K562 (cell line): Measurements from ENCODE around the gene PTRH2. TPM values are rescaled to one million over a fixed set of nuclear protein-coding genes. Genes with fewer than 3 reads are reported as not detected.

Source experiments
- ARID3A ChIP-seq: IDR thresholded peaks from 2 replicates; pipeline ENCODE4 v1.6.1; 2012; ENCODE audit warnings: low read depth, low read length, improper control_type of control experiment, borderline replicate concordance
- CTCFL ChIP-seq: IDR thresholded peaks from 2 replicates; pipeline ENCODE4 v1.6.1; 2011; ENCODE audit warnings: borderline replicate concordance, low read depth, mild to moderate bottlenecking, moderate library complexity, low read length; ENCODE audit not compliant: insufficient read depth, poor library complexity, severe bottlenecking
- EP300 ChIP-seq: IDR thresholded peaks from 2 replicates; pipeline ENCODE4 v1.6.1; 2012; ENCODE audit warnings: low read length, improper control_type of control experiment
- ETV5 ChIP-seq: sonication (generic); formaldehyde crosslinking; IDR thresholded peaks from 2 replicates; pipeline ENCODE4 v1.4.0; 2020; ENCODE audit warnings: low read depth, mild to moderate bottlenecking, missing genetic modification reagents
- FUS ChIP-seq: fragments of 200-400 bp; formaldehyde crosslinking; optimal IDR thresholded peaks from 2 replicates; pipeline ENCODE3; 2017; ENCODE audit warnings: low read depth, low read length
- GTF2F1 ChIP-seq: IDR thresholded peaks from 2 replicates; pipeline ENCODE4 v1.6.1; 2011; ENCODE audit warnings: low read depth, low read length, improper control_type of control experiment
- ID3 ChIP-seq, 2 experiments: fragments of 250-450 bp in 1 of 2; fragments of 450-650 bp in 1 of 2; sonication (Bioruptor Pico) in 1 of 2; IDR thresholded peaks; 2 replicates each; pipeline versions ENCODE4 v1.6.1 to v1.8.0; 2016 to 2021; ENCODE audit warnings: mild to moderate bottlenecking in 2 of 2, moderate library complexity in 2 of 2, missing compliant biosample characterization in 1 of 2, missing genetic modification characterization in 1 of 2
- IRF2 ChIP-seq: sonication (generic); formaldehyde crosslinking; IDR thresholded peaks from 2 replicates; pipeline ENCODE4 v1.8.1; 2022; ENCODE audit warnings: mild to moderate bottlenecking, missing genetic modification reagents
- MCM7 ChIP-seq, 2 experiments: fragments of 450-650 bp; IDR thresholded peaks; 2 replicates each; pipeline ENCODE4 v1.6.1; 2016 to 2018
- POLR3A ChIP-seq: IDR thresholded peaks from 2 replicates; pipeline ENCODE4 v1.6.1; 2011; ENCODE audit warnings: borderline replicate concordance, mild to moderate bottlenecking, moderate library complexity; ENCODE audit not compliant: insufficient read length, insufficient read depth; ENCODE audit errors: extremely low read depth
- SNIP1 ChIP-seq: fragments of 450-650 bp; IDR thresholded peaks from 2 replicates; pipeline ENCODE4 v1.7.1; 2017; ENCODE audit warnings: low read depth, mild to moderate bottlenecking
- SRSF9 ChIP-seq: fragments of 200-400 bp; formaldehyde crosslinking; IDR thresholded peaks from 2 replicates; pipeline ENCODE4 v1.6.1; 2017; ENCODE audit warnings: low read depth, low read length, borderline replicate concordance
- ZC3H4 ChIP-seq: sonication (generic); formaldehyde crosslinking; IDR thresholded peaks from 2 replicates; pipeline ENCODE4 v1.9.0; 2021; ENCODE audit warnings: missing genetic modification reagents, borderline replicate concordance
- ZNF23 ChIP-seq: fragments of 250-450 bp; sonication (Bioruptor Pico); IDR thresholded peaks from 2 replicates; pipeline ENCODE4 v1.4.0; 2020; ENCODE audit warnings: mild to moderate bottlenecking
- ZNF407 ChIP-seq: fragments of 450-650 bp; IDR thresholded peaks from 2 replicates; pipeline ENCODE4 v1.6.1; 2016; ENCODE audit warnings: low read depth
- ZNF695 ChIP-seq: fragments of 450-650 bp; formaldehyde crosslinking; IDR thresholded peaks from 2 replicates; pipeline ENCODE4 v1.4.0; 2020; ENCODE audit warnings: mild to moderate bottlenecking, moderate library complexity
- polyA plus RNA-seq, 8 experiments: library from polyadenylated mRNA; depleted of rRNA in 4 of 8; stranded (reverse) in 5 of 8; unstranded in 3 of 8; fragments of >200 nt; fragmentation: Nextera tagmentation in 2 of 8; fragmentation: Illumina TruSeq in 1 of 8; extraction: Ambion mirVana in 2 of 8; extraction: Trizol in 1 of 8; gene quantifications; 2 replicates each; pipeline versions ENCODE4 v1.2.1 to v1.2.3, GENCODE V29; 2011 to 2014; ENCODE audit warnings: inconsistent platforms in 1 of 8, missing spikeins in 1 of 8
- total RNA-seq, 7 experiments: library from RNA; depleted of rRNA in 6 of 7; stranded (reverse); fragments of >200 nt in 6 of 7; fragmentation: Illumina TruSeq in 2 of 7; extraction: Trizol in 2 of 7; gene quantifications; 2 replicates each; pipeline versions ENCODE4 v1.2.1 to v1.2.3, GENCODE V29; 2011 to 2021; ENCODE audit warnings: low replicate concordance in 1 of 7

The PTRH2 gene
- total and polyA plus RNA-seq, 9 of the 15 experiments (the other 6 are each of a cell fraction or from before 2014, with no cell fraction given), result 53.1 to 210 (median 126) TPM

GRCh38 chr17:59696682-59697277 lies 10.4 kb downstream of the PTRH2 start (continued):
- TF ChIP-seq POLR3A (no peak), SRSF9 (no peak), SNIP1 (no peak), ID3 (CRISPR knock-in tag; IDR thresholded peaks at IDR 0.05) (no peak), ID3 (tag; IDR thresholded peaks at IDR 0.05) (no peak), CTCFL (no peak), ZC3H4 (CRISPR knock-in tag) (no peak), MCM7 (IDR thresholded peaks at IDR 0.05) (no peak), GTF2F1 (no peak), EP300 (no peak), ZNF407 (no peak), ZNF23 (CRISPR knock-in tag) (no peak), FUS (no peak), ETV5 (CRISPR knock-in tag) (no peak), IRF2 (CRISPR knock-in tag) (no peak), ZNF695 (CRISPR knock-in tag) (no peak), ARID3A (no peak)
